Fibroblast of skin of left biceps (primary cell): ENCODE measurements around the gene INSYN2A.

Experiments used
- DNase-seq, 2 experiments: peaks; one replicate each; pipeline ENCODE4 v3.0.0-alpha.2; 2013; ENCODE audit warnings: low read depth in 2 of 2

Gene INSYN2A, protein sequence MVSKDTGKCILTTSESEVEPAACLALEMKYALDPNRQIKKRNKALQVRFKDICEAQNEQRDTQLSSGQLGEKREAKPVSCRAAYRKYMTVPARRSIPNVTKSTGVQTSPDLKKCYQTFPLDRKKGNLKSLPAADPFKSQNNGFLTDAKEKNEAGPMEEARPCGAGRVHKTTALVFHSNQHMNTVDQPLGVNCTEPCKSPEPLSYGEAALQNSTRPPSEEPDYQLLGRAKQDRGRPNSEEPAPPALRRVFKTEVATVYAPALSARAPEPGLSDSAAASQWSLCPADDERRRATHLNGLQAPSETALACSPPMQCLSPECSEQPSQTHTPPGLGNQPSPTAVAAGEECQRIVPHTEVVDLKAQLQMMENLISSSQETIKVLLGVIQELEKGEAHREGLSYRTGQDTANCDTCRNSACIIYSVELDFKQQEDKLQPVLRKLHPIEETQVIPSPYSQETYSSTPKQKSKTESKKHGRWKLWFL

DNA sequence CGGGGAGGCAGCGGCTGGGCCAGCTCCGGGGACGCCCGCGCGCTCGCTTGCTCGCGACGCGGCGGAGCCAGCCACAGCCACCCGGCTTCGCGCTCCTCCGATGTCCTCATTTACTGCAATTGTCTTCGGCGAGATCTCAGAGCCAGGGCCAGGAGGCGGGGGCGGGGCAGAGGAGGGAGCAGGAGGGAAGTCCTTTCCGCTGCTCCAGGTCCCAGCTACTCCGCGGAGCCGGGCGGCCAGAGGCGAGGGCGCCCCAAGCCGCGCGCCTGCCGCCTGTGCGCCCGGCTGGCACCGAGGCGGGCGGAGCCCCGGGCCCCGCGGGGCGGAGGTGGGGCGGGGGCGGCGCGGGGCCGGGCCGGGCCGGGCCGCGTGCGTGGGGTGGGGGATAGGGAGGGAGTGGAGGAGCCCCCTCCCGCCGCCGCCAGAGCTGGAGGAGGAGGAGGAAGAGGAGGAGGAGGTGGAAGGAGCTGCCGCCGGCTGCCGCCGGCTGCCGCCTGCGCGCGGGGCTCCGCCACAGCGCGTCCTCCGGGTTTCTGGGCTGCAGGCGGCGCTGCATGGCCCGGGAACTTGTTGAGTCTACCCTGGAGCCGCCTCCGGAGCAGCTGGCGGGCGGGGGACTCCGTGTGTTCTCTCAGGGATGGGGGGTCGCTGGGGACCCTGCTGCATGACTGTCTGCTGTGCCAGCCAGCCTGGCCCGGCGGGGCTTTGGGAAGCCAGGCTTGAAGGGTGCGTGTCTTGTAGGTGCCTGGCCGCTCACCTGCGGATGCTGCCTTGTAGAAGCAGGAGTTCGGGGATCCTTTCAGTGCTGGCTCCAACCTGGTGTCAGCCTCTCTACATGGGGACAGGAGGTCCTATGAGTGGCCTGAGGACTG lies at the start of gene INSYN2A:
Gene INSYN2A, minus strand, starts transcription at position 310 of the 872 bp plus-strand sequence. CDS start 20,196 bp downstream, outside the sequence.
- DNase-seq: no peak

DNA sequence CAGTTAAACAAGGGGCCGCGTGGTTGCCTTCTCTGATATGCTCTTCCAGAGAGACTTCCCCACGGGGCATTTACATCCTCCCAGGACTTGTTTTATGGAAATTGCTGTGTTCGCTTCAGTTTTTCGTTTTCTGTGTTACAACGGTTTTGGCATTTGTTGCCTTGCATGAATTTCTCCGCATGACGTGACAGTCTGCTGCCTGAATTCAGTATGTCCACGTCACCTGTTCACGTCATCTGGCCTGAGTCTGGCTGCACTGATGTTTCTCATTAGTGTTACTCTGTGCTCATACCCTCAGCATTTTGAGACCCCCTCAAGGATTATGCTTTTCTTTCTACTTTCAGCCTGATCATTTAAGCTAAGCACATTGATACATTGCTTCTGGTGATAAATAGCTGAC lies 49.1 kb upstream of the INSYN2A start:
- DNase-seq: no peak

DNA sequence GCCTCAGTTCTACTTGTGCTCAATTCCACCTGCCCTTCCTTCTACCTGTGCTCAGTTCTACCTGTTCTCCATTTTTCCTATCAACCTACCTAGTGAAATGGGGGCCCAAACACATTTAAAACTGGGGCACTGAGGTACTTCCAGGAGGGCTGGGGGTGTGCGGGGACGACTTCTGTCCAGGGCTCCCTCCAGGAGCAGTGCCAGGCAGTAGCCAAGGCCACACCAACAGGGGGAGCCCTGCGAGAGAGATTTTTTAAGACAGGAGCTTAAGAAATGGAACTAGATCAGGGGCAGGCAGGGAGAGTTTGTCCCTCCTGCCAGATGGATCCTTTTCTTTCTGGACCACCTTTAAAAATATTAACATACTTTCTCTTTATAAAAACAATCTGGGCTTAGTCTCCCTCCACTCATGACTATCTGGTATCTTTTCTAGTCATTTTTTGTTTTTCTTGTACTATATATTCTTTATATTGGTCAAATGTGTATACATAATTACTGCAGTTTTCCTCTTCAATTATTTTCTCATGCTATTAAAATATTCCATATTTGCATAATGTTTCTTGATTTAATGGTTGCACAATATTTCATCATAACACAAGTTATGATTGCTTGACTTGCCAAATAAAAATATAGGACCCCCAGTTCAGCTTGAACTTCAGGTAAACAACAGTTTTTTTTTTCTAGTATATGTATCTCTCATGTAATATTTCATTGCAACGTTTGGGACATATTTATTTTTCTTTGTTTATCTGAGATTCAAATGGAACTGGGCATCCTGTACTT lies 47.3 kb upstream of the INSYN2A start:
- DNase-seq: no peak

- DNase-seq: no peak
These were observed 46.5 kb upstream of the INSYN2A start for GRCh38 chr10:127242914-127243313.

DNA sequence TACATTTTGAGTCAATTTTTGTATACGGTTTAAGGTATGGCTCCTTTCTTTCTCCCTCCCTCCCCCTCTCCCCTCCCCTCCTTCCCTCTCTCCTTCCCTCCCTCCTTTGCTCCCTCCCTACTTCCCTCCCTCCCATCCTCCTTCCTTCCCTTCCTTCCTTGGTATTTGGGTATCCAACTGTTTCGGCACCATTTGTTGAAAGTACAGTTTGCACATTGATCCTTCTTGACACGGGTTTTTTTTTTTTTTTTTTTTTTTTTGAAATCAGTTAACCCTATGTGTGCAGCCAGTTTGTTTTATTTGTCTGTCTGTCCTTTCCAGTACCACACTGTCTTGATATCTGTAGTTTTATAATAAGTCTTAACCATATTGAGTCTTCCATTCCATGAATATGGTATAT lies 39.9 kb upstream of the INSYN2A start:
- no peak for DNase-seq

- no peak for DNase-seq
These were observed 38.0 kb upstream of the INSYN2A start for GRCh38 chr10:127234306-127234800.

DNA sequence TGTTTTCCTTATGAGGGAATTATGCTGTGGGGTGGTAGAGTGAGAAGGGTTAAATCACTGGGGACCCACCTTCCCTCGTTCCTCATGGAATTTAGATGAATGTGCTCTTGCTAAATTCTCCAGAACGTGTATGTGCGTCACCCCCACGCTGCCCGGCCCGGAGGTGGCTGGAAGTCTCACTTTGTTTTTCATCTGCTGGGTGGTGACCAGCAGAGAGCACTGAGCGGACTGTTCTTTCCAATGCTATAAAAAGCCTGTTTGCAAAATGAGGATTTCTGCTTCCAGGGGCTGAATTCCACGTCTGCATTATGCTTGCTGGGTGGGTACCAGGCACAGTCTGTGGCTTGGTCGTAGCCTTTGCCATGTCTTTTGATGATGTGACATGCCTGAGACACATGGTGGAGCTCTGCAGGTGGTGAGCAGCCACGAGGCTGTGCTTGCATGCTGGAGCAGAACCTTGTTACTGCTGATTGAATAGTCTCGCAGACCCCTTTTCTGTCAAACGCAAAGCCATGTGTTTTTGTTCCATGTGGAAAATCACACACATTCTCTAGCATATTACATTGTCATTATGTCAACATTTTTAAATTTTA lies 31.9 kb upstream of the INSYN2A start:
- no peak for DNase-seq

- DNase-seq: no peak
These were observed 31.3 kb upstream of the INSYN2A start for GRCh38 chr10:127227663-127228062.

DNA sequence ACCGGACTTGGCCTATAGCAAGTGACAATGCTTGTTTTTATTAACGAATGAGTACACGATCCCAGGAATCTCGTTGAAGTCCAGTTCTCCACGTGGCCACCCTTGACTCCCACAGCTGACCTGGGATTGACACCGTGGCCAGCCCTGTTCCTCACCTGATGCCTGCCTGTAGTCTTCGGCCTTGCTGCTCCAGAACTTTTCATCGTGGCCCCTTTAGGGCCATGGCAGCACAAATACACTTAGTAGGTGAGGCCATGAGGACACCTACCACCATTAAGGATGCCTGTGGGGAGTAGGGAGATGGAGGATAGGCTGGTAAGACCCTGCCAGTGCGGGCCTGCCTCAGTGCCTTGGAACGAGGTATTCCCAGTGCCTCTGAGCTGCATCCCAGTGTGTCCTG lies 30.6 kb upstream of the INSYN2A start:
- no peak for DNase-seq

DNA sequence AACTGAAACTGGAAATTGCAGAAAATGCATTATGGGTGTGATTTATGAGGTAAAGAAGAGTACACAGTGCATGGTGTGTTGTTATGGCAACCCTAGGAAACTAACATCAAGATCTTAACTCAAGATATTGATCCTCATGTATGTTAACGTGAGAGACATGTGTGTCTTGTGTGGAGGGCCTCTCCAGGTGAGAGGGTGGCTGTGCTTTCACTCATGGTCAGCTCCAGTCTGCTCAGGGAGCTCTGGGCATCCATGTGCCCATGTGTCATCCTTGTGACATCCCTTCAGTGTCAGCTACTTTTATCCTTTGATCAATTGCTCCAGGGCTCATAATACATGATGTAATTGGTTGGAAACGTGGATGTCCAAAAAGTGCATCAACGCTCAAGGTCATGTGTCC lies 24.9 kb upstream of the INSYN2A start:
- no peak for DNase-seq

DNA sequence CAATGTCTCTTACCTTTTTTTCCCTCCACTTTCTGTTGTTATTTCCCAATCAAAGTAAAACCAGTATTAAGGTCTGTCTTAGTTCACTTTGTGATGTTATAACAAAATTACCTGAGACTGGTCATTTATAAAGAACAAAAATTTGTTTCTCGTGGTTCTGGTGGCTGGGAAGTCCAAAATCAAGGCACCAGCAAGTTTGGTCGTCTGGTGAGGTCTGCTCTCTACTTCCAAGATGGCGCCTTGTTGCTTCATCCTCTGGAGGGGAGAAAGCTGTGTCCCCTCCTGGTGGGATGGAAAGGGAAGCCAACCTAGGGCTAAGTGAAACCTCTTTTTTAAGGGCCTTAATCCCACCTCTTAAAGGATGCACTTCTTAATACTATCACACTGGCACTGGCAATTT lies 22.3 kb upstream of the INSYN2A start:
- no peak for DNase-seq

GRCh38 chr10:127216786-127217185 lies 20.4 kb upstream of the INSYN2A start:
- DNase-seq: no peak

DNA sequence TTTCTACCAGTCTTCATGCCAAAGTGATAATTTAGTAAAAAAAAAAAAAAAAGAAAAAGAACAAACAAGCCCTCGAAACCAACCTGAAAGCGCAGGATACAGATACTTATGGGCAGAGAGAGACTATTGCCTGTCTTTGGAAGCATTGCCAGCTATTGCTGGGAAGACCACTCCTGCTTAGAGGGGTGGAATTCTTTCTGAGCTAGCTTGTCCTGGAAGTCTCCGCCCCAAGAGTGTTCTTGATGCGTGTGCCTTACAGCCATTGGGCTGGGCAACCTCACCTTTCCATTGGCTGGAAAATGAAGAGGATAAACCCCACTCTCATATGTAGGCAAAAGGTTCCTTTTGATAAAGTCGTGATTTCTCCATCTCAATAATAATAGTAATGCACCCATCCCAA lies 19.9 kb upstream of the INSYN2A start:
- no peak for DNase-seq

DNA sequence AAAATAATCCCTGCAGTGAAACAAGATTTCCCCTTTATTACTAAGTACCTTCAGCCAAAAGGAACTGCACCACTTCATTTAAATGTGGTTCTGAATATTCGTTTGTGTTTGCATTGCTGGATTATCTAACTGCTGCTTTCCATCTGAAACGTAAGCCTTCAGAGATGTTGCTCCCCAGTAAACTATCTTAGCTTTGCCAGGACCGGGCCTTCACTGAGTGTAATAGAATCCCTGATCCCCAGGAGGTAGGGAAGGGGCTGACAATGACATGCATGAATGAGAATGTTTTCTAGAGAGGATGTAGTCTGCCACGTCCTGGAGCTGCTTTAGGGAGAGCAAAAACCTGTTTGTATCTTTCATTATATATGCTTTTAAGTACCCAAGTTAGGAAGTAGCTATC lies 19.5 kb upstream of the INSYN2A start:
- DNase-seq: no peak

GRCh38 chr10:127210936-127211466 lies 14.6 kb upstream of the INSYN2A start:
- no peak for DNase-seq

DNA sequence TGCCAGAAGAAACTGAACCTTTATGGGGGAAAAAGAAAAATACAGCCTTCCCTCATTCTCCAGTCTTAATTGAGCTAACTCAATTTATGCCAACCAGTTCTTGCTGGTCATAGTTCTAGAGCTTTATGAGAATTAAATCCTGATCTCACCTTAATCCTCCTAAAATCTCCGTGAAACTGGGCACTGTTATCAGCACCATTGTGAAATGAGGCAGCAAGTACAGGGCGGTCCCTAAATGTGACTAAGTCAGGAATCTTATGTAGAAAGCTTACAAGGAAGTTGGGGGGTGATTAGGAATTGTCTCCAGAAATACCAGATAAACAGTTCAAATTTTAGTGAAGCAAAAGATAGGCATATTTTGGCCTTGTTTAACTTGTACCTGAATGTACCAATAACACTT lies 10.7 kb upstream of the INSYN2A start:
- DNase-seq: no peak

DNA sequence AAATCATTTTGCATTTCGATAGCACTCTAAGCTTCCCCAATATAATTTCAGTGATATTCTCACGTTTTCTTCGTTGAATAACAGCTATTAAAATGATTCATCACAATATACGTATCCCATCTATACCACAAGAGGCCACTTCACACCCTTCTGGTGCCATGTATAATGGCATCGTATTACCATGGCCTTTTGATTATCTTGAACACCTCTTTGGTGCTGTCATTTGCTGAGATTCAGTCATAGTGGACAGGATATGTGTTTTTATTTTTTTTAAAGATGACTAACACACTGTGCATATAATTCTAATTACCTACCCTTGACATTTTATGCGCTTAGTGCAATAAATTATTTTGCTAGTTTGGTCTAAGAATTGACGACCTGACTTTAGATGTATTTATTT lies 6.7 kb upstream of the INSYN2A start:
- DNase-seq: no peak

DNA sequence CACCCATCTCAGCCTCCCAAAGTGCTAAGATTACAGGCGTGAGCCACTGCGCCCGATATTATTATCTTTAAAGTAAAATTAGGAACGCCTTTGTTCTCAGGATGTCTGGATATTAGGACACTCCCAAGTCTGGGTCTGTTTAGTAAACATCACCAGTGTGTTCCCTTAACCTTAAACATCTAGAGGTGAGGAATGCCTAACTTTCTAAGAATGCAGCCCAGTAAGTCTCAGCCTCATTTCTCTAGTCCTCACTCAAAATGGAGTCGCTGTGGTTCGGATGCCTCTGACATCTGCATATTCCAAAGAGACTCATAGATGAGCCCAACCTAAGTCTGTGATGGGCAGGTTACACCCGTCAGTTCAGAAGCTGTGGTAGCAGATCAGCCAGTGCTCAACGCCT lies 4.3 kb upstream of the INSYN2A start:
- no peak for DNase-seq

- no peak for DNase-seq
These were observed 2.3 kb upstream of the INSYN2A start for GRCh38 chr10:127198721-127199120.

DNA sequence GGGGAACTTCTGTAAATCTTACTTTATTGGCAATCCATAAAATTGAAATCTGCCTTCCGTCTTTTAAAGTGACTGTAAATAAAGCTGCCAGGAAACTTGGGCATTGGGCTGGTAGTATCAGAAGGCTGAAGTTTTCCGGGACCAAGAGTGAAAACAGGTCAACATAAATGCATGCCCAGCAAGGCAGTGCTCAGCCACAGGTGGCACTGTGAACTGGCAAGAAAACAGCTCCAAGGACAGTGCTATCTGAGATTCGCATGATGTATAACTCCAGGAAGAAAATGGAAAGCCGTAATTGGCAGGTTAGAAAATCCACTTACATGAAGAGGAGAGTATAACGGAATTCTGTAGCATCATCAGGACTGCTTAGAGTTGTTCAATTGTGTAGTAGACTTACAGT lies 1.9 kb upstream of the INSYN2A start:
- DNase-seq: no peak

DNA sequence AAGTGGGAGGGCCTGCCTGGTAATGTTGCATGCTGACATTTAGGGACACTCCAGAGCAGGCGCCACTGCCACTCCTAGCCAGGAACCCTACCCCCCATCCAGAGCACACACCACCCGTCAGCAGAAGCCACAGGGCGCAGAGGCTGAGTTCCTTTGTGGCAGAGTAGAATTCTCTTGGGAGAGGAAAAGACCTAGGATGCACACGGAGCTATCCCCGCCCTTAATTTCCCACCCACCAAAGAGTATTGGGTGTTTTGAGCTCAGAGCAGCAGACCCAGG lies 702 bp upstream of the INSYN2A start:
- no peak for DNase-seq
